Measurements from ENCODE around the gene TCAIM.

Gene TCAIM

DNA sequence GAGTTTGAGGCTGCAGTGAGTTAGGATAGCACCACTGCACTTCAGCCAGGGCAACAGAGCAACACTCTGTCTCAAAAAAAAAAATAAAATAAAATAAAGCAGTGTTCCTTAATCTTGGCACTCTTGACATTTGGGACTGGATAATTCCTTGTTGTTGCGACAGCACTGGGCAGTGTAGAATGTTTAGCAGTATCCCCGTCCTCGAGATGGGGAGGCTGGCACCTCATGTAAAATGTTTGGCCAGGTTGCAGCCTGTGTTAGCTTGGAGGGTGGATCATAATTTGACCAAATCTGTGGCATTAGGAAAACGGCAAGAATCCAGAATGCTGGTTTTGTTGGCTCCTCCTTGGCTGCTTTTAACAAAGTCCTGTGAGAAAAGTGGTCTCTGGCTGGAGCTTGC is 91.9 kb downstream of the TCAIM start:
- no peak overlapping the region for H3K4me3 ChIP-seq (ENCODE audit: low read depth, low read length)
- POLR2A ChIA-PET: no interaction called here
- TF ChIP-seq, protein P1, sequence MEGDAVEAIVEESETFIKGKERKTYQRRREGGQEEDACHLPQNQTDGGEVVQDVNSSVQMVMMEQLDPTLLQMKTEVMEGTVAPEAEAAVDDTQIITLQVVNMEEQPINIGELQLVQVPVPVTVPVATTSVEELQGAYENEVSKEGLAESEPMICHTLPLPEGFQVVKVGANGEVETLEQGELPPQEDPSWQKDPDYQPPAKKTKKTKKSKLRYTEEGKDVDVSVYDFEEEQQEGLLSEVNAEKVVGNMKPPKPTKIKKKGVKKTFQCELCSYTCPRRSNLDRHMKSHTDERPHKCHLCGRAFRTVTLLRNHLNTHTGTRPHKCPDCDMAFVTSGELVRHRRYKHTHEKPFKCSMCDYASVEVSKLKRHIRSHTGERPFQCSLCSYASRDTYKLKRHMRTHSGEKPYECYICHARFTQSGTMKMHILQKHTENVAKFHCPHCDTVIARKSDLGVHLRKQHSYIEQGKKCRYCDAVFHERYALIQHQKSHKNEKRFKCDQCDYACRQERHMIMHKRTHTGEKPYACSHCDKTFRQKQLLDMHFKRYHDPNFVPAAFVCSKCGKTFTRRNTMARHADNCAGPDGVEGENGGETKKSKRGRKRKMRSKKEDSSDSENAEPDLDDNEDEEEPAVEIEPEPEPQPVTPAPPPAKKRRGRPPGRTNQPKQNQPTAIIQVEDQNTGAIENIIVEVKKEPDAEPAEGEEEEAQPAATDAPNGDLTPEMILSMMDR (IDR thresholded peaks at IDR 0.05; ENCODE audit: insufficient read depth, low read length, missing control alignments): no peak
- DNase-seq (ENCODE audit: low read depth, low spot score): no peak
- CTCF ChIA-PET: no interaction called here

DNA sequence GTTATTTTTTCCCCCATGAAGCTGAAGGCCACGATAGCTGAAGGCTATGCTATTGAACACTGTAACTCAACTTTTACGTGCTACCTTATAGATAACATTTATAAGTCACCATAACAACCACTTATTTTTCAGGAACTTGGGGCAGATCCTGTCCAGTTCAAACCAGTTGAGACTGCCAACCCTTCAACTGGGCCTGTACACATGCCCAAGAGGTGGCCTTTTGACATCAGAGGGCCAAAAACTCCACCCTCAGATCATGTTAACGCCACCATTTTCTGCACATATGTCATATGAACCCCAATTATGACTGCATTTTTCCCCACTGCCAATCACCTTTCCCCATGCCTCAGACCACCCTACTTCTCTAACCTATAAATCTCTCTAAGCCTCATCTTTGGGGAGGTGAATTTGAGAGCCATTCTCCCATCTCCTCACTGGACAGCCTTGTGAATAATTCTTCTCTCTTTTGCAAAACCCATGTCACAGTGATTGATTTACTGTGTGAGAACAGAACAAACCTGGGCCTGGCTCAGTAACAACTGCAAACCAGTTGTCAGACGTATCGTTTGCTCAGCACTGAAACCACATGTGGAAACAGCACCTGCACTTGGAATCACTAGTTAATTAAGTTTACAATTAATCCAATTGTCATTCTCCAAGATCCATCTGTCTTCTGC is 96.4 kb downstream of the TCAIM start:
- H3K4me3 ChIP-seq (ENCODE audit: low read depth, low read length): no peak overlapping the region
- TF ChIP-seq, protein P1 (IDR thresholded peaks at IDR 0.05; ENCODE audit: insufficient read depth, low read length, missing control alignments): no peak
- ChIA-PET CTCF (no interaction called here), POLR2A (no interaction called here)
- no peak for DNase-seq (ENCODE audit: low read depth, low spot score)

DNA sequence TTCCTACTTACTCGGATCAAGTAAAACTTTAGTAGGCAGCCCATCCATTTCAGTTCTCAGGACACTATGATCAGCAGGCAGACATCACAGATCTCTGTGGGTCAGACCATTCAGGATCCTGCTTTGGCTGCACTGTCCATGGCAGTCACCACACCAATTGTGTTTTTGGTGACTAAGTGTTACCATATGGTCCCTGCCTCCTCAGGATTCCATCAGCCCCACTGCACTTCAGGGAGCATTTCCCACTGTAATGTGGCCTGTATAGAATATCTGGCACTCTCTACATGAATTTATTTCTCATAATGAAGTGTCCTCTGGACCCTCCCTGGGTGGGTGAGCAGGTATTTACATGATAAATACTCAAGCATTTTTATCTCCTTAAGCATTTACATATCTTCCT is 97.6 kb downstream of the TCAIM start:
- POLR2A ChIA-PET: no interaction called here

DNA sequence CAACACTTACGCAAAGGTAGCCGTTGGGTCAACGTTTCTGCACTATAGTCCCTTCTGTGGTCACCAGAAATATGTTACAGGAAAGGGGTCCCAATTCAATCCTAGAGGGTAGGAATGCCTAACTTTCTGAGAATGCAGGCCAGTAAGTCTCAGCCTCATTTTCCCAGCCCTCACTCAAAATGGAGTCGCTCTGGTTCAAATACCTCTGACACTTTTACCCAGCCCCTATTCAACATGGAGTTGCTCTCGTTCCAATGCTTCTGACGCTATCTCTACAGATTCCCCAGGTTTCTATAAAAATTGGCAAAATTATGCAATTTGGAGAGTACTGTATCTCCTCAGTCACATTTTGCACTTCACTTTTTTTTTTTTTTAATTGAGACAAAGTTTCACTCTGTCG is 99.2 kb downstream of the TCAIM start:
- no peak for DNase-seq (ENCODE audit: low read depth, low spot score)
- ChIA-PET CTCF (no interaction called here), POLR2A (no interaction called here)
- H3K4me3 ChIP-seq (ENCODE audit: low read depth, low read length): no peak overlapping the region
- TF ChIP-seq, protein P1 (IDR thresholded peaks at IDR 0.05; ENCODE audit: insufficient read depth, low read length, missing control alignments): no peak

More for the DNA sequence above, 97.6 kb downstream of the TCAIM start:
- no peak for DNase-seq (ENCODE audit: low read depth, low spot score)
- CTCF ChIA-PET: no interaction called here
- TF ChIP-seq, protein P1 (IDR thresholded peaks at IDR 0.05; ENCODE audit: insufficient read depth, low read length, missing control alignments): no peak
- no peak overlapping the region for H3K4me3 ChIP-seq (ENCODE audit: low read depth, low read length)

DNA sequence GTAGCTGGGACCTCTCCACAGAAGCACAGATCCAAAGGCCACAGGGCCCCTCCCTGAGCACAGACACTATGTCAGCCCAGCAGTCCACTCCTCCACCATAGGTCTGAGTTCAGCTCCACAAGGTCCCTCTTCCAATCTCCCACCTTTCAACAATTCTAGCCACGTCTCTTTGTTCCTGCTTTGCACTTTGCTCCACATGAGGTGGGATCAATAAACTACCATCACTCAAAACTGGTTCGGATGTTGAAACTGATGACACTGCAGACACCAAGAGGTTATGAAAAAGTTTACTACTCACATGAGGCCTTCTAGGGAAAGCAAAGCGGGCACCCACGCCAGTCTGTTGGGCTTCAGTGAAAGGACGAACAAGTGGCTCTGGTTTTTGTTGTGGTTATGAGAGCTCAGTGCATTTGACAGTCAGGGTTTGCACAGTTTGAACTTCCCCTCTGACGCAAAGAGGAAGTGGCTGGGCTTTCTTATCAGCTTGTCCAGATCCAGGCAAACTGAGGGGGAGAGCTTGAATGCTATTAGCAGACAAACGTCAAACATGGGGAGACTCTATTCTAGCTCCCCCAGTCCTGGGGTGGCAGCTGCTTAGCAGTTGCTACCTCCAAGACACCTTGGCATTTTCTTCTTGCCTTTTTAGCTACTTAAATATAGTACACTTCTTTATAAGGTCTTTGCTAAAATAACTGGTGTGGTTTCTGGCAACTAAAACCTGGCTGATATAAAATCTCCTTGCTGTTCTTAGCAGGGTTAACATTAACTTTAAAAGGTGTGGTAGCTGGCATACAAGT is 101.1 kb downstream of the TCAIM start:
- no peak overlapping the region for H3K4me3 ChIP-seq (ENCODE audit: low read depth, low read length)
- ChIA-PET CTCF (interaction anchor here (1.4 kb wide), 1 partner anchor 117 kb away, joined by 3 read pairs; no protein-coding TSS in a partner anchor), POLR2A (no interaction called here)
- TF ChIP-seq, protein P1 (IDR thresholded peaks at IDR 0.05; ENCODE audit: insufficient read depth, low read length, missing control alignments): no peak
- no peak for DNase-seq (ENCODE audit: low read depth, low spot score)

DNA sequence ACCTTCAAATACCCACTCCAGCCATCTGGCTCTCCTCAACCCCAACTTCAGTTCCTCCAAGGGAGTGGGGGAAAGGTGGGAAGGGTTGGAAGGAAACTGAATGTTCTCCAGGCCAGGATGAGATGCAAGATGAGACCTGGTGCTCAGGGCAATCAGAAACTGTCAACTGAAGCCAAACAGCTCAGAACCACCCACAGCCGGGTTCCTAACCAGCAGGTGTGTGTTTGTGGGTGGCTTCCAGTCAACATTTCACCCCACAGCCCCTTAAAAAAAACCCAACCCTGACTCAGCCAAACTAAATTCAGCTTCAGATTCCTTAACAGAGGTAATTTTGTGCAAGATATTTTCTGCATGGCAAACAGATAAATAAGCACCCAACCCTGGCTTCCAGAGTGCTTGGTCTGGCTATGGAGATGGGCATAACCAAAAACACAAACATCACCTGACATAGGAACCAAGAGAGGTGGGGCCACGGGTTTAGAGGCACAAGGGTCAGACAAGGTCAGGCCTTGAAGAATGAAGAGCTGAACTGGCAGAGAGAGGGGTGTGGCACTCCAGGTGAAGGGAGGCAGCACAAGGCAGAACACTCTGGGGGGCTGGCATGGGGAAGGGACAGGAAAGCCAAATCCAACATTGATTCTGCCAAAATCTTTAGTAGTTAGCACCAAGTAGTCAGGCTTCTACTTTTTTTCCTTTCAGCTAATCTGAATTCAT is 104.2 kb downstream of the TCAIM start:
- ChIA-PET POLR2A (no interaction called here), CTCF (no interaction called here)
- no peak overlapping the region for H3K4me3 ChIP-seq (ENCODE audit: low read depth, low read length)
- no peak for DNase-seq (ENCODE audit: low read depth, low spot score)
- TF ChIP-seq, protein P1 (IDR thresholded peaks at IDR 0.05; ENCODE audit: insufficient read depth, low read length, missing control alignments): no peak
